ENCODE measurements around the gene DDC.
"Not testable (repeated sequence)": the region's sequence is repeated elsewhere in the genome, so short reads cannot be mapped to it uniquely, and the experiment has no call there.

- TF ChIP-seq CTCF (IDR thresholded peaks at IDR 0.05 in 4 of 5, conservative IDR thresholded peaks at IDR 0.05 in 1 of 5); POLR2A (IDR thresholded peaks at IDR 0.05): not testable (repeated sequence)
Observed at GRCh38 chr7:50459183-50459582, 106.0 kb downstream of the DDC start.
